ENCODE results near the gene HLA-DOA.

HLA-DOA gene

DNA sequence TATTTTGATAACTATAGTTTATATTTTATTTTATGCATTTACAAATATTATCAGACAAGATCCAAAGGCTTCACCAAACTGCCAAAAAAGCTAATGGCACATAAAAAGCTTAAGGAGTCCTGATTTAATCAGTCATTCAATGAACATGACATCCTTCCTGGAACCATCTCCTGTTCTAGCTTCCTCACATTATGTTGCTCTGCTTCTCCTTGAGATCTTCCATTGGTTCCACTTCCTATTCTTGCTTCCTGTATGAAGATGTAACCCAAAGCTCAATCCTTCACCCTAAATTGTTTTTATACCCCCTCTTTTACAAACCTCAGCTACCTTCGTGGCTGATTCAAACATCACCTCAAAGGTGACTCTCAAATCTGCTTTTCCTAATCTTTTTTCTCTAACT, 45.5 kb downstream of the HLA-DOA start:
- ChIA-PET POLR2A (ENCODE audit: low non-redundant PET) (no interaction called here), CTCF (interaction anchor here (0.7 to 1.5 kb wide), 2 partner anchors 10 to 280 kb away, joined by 3 to 10 read pairs; partner anchors contain the start of gene HLA-DMA)
- H3K27ac ChIP-seq: no peak overlapping the region
- no peak for DNase-seq (ENCODE audit: low spot score)
- TF ChIP-seq, protein P1, sequence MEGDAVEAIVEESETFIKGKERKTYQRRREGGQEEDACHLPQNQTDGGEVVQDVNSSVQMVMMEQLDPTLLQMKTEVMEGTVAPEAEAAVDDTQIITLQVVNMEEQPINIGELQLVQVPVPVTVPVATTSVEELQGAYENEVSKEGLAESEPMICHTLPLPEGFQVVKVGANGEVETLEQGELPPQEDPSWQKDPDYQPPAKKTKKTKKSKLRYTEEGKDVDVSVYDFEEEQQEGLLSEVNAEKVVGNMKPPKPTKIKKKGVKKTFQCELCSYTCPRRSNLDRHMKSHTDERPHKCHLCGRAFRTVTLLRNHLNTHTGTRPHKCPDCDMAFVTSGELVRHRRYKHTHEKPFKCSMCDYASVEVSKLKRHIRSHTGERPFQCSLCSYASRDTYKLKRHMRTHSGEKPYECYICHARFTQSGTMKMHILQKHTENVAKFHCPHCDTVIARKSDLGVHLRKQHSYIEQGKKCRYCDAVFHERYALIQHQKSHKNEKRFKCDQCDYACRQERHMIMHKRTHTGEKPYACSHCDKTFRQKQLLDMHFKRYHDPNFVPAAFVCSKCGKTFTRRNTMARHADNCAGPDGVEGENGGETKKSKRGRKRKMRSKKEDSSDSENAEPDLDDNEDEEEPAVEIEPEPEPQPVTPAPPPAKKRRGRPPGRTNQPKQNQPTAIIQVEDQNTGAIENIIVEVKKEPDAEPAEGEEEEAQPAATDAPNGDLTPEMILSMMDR (conservative IDR thresholded peaks at IDR 0.05; ENCODE audit: low read depth): no peak

DNA sequence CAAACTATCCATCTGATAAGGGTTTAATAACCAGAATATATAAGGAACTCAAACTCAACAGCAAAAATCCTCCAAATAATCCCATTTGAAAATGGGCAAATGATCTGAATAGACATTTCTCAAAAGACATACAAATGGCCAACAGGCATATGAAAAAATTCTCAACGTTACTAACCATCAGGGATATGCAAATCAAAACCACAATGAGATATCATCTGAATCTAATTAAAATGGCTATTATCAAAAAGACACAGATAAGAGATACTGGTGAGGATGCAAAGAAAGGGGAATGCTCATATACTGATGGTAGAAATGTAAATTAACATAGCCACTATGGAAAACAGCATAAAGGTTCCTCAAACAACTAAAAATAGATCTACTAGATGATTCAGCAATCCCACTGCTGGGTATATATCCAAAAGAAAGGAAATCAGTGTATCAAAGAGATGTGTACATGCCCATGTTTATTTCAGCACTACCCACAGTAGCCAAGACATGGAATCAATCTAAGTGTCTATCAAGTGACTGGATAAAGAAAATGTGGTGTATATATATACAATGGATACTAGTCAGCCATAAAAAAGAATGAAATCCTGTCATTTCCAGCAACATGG, 47.1 kb downstream of the HLA-DOA start:
- TF ChIP-seq, protein P1 (conservative IDR thresholded peaks at IDR 0.05; ENCODE audit: low read depth): no peak
- CTCF ChIA-PET: interaction anchor here (0.7 to 1.5 kb wide), 2 partner anchors 9 to 50 kb away, joined by 4 to 10 read pairs; partner anchors contain the start of gene HLA-DMA

DNA sequence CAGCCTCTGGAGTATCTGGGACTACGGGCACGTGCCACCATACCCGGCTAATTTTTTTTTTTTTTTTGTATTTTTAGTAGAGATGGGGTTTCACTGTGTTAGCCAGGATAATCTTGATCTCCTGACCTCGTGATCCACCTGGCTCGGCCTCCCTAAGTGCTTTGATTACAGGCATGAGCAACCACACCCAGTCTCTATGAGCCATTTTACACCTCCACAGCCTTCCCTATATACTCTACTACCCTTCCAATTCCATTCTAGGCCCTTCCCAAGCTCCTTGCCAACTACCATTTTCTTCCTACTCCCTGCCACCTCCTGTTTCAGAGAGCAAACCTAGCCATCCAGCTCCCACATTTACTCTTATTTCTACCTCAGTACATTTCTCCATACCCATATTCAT, 48.8 kb downstream of the HLA-DOA start:
- no peak for DNase-seq (ENCODE audit: low spot score)
- TF ChIP-seq, protein P1 (conservative IDR thresholded peaks at IDR 0.05; ENCODE audit: low read depth): no peak
- ChIA-PET CTCF (no interaction called here), POLR2A (ENCODE audit: low non-redundant PET) (no interaction called here)
- H3K27ac ChIP-seq: no peak overlapping the region

More for the DNA sequence above, 47.1 kb downstream of the HLA-DOA start:
- no peak overlapping the region for H3K27ac ChIP-seq
- POLR2A ChIA-PET (ENCODE audit: low non-redundant PET): no interaction called here
- no peak for DNase-seq (ENCODE audit: low spot score)

- TF ChIP-seq, protein P1 (conservative IDR thresholded peaks at IDR 0.05; ENCODE audit: low read depth): no peak
- ChIA-PET POLR2A (ENCODE audit: low non-redundant PET) (no interaction called here), CTCF (interaction anchor here (1.4 kb wide), 1 partner anchor 11 kb away, joined by 3 read pairs; no protein-coding TSS in a partner anchor)
- no peak overlapping the region for H3K27ac ChIP-seq
- DNase-seq (ENCODE audit: low spot score): no peak
These were observed 53.2 kb downstream of the HLA-DOA start for GRCh38 chr6:32956176-32956575.

DNA sequence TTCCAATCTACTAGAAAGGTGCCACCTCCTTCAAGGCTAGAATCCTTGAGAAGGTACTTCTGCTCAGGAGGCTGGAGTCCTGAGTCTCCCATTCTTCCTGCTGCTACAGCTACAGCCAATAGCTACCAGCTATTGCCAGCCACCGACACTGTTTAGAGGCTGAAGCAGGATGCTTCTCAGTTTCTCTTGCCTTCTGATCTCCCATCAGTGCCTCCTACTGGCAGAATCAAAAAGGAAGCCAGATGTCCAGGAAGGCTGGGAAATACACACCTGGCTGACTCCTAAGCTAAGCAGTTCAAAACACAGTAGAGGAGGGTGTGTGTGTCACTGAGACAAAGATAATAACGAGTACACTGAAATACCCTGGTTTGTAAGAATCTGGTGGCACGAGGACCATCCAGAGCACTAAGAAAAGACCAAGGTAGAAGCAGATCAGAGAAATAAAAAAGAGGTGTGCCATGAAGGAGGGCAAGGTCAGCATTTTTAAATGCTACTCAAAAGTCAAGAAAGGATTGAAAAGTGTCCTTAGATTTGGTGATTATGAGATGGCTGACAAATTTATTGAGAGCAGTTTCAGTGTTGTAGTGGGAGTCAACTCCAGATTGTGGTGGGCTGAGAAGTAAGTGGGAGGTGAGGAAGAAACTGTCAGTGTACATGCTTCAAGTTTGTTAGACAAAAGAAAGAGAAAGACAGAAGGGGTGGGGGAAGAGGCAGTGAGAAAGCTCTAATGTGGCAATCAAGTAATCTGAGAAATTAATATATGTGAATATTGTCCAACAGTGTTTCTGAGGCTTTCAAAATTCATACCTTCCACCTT, 54.2 kb downstream of the HLA-DOA start:
- no peak overlapping the region for H3K27ac ChIP-seq
- ChIA-PET POLR2A (ENCODE audit: low non-redundant PET) (interaction anchor here (0.7 kb wide), 1 partner anchor 65 kb away, joined by 5 read pairs; no protein-coding TSS in a partner anchor), CTCF (interaction anchor here (0.6 to 1.4 kb wide), 3 partner anchors 13 to 87 kb away, joined by 3 to 4 read pairs (median 4); partner anchors contain the start of gene BRD2)
- TF ChIP-seq, protein P1 (conservative IDR thresholded peaks at IDR 0.05; ENCODE audit: low read depth): no peak
- DNase-seq (ENCODE audit: low spot score): no peak

DNA sequence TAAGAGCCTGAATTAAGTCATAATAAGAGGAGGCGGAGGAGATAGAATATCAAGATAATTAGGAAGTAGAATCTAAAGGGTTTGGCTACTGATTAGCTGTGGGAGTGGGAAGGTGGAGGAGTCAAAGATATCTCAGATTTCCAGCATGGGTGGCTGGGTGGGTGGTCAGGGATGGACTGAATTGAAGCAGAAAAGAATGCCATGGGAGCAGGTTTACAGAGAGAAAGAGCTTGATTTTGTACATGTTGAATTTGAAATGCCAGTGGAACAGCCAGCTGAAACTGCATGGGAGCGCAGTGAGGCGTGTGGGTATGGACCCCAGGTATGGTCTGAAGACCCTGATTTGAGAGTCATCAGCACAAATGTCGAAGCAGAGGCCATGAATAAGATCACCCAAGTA, 55.1 kb downstream of the HLA-DOA start:
- no peak overlapping the region for H3K27ac ChIP-seq
- no peak for DNase-seq (ENCODE audit: low spot score)
- ChIA-PET CTCF (interaction anchor here (0.8 to 1.7 kb wide), 4 partner anchors 9 to 1183 kb away, joined by 3 to 10 read pairs (median 4); partner anchors contain the start of gene BRD2), POLR2A (ENCODE audit: low non-redundant PET) (no interaction called here)
- TF ChIP-seq, protein P1 (conservative IDR thresholded peaks at IDR 0.05; ENCODE audit: low read depth): no peak

Measured in RWPE1 (cell line).